ENCODE measurements around the gene JAKMIP1. TPM values are rescaled to one million over a fixed set of nuclear protein-coding genes. Genes with fewer than 3 reads are reported as not detected.

The JAKMIP1 gene
- total RNA-seq, 1 experiment from 2014 or later = not detected

GRCh38 chr4:5992828-5993321 is 207.5 kb downstream of the JAKMIP1 start:
- no peaks in the 10 kb centered on the region for H3K36me3 ChIP-seq (ENCODE audit: low read depth)
- H3K4me1 ChIP-seq (replicated peaks; ENCODE audit: insufficient read depth) = no peaks in the 10 kb centered on the region
- POLR2A ChIA-PET (ENCODE audit: unreplicated experiment) = no interaction called here
- H3K9me3 ChIP-seq (ENCODE audit: insufficient read depth, low read depth) = no peaks in the 10 kb centered on the region
- no peaks in the 10 kb centered on the region for H3K9me2 ChIP-seq (ENCODE audit: insufficient read depth)
- H3K27ac ChIP-seq = no peak overlapping the region
- H3K79me2 ChIP-seq (ENCODE audit: low read depth) = no peaks in the 10 kb centered on the region
- no peak overlapping the region for H3K4me3 ChIP-seq
- no peak for TF ChIP-seq EZH2 (IDR thresholded peaks at IDR 0.05; ENCODE audit: low read depth)
- TF ChIP-seq, protein P1, sequence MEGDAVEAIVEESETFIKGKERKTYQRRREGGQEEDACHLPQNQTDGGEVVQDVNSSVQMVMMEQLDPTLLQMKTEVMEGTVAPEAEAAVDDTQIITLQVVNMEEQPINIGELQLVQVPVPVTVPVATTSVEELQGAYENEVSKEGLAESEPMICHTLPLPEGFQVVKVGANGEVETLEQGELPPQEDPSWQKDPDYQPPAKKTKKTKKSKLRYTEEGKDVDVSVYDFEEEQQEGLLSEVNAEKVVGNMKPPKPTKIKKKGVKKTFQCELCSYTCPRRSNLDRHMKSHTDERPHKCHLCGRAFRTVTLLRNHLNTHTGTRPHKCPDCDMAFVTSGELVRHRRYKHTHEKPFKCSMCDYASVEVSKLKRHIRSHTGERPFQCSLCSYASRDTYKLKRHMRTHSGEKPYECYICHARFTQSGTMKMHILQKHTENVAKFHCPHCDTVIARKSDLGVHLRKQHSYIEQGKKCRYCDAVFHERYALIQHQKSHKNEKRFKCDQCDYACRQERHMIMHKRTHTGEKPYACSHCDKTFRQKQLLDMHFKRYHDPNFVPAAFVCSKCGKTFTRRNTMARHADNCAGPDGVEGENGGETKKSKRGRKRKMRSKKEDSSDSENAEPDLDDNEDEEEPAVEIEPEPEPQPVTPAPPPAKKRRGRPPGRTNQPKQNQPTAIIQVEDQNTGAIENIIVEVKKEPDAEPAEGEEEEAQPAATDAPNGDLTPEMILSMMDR (conservative IDR thresholded peaks at IDR 0.05) = no peak
- H2AFZ ChIP-seq = no peak overlapping the region
- CTCF ChIA-PET = interaction anchor here (0.6 to 0.7 kb wide), 2 partner anchors 35 to 1501 kb away, joined by 4 to 14 read pairs; no protein-coding TSS in a partner anchor
- no peaks in the 10 kb centered on the region for H3F3A ChIP-seq (ENCODE audit: insufficient read depth, low read depth)
- no peak overlapping the region for H3K4me2 ChIP-seq
- peaks cover 48% of the 10 kb centered on the region for H3K27me3 ChIP-seq (ENCODE audit: insufficient read depth, low read depth)
- DNase-seq = no peak
- no peaks in the 10 kb centered on the region for H4K20me1 ChIP-seq (ENCODE audit: insufficient read depth)
- no TSS peak for BruUV-seq (replicated peaks)
- intact Hi-C loops (cut with micrococcal nuclease; ENCODE audit: unreplicated experiment) = no loop called here

DNA sequence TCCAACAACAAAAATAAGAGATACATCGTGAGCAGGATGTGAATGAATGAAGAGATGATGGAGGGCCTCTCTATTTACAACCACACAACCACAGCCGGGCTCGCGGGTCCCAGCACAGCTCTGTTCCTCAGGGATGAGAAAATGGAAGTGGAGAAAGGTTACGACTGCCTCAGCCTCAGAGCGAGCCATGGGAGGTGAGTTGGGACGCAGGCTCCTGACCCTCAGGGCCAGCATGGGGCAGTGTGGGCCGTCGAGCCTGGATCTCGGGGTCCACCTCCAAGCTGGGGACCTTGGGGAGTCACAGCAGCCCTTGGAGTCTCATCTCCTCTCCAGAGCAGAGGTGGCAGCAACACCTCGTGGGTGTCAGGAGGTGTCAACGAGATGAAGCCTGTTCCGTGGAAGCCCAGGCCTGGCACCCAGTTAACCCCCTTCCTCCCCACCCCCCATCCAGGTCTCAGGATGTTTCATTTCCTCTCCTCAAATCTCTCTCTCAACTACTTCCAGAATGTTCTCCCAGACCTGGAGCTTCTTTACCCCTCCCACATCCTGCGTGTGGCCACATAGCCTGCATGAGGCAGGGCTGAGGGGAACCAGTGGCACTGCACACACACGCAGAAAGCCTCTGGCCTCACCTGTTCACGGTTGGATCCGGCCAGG is 208.1 kb downstream of the JAKMIP1 start:
- H3K4me3 ChIP-seq = no peak overlapping the region
- H2AFZ ChIP-seq = no peak overlapping the region
- H3K9me3 ChIP-seq (ENCODE audit: insufficient read depth, low read depth) = no peaks in the 10 kb centered on the region
- H3K79me2 ChIP-seq (ENCODE audit: low read depth) = no peaks in the 10 kb centered on the region
- no peaks in the 10 kb centered on the region for H4K20me1 ChIP-seq (ENCODE audit: insufficient read depth)
- no peaks in the 10 kb centered on the region for H3K9me2 ChIP-seq (ENCODE audit: insufficient read depth)
- H3K27me3 ChIP-seq (ENCODE audit: insufficient read depth, low read depth) = peaks cover 45% of the 10 kb centered on the region
- no peak overlapping the region for H3K27ac ChIP-seq
- no TSS peak for BruUV-seq (replicated peaks)
- no peaks in the 10 kb centered on the region for H3K36me3 ChIP-seq (ENCODE audit: low read depth)
- no peaks in the 10 kb centered on the region for H3K4me1 ChIP-seq (replicated peaks; ENCODE audit: insufficient read depth)
- no peak for TF ChIP-seq EZH2 (IDR thresholded peaks at IDR 0.05; ENCODE audit: low read depth)
- TF ChIP-seq, protein P1 (conservative IDR thresholded peaks at IDR 0.05) = no peak
- CTCF ChIA-PET = interaction anchor here (0.7 kb wide), 1 partner anchor 1501 kb away, joined by 14 read pairs; no protein-coding TSS in a partner anchor
- intact Hi-C loops (cut with micrococcal nuclease; ENCODE audit: unreplicated experiment) = no loop called here
- H3K4me2 ChIP-seq = no peak overlapping the region
- no peak for DNase-seq
- POLR2A ChIA-PET (ENCODE audit: unreplicated experiment) = no interaction called here
- no peaks in the 10 kb centered on the region for H3F3A ChIP-seq (ENCODE audit: insufficient read depth, low read depth)

DNA sequence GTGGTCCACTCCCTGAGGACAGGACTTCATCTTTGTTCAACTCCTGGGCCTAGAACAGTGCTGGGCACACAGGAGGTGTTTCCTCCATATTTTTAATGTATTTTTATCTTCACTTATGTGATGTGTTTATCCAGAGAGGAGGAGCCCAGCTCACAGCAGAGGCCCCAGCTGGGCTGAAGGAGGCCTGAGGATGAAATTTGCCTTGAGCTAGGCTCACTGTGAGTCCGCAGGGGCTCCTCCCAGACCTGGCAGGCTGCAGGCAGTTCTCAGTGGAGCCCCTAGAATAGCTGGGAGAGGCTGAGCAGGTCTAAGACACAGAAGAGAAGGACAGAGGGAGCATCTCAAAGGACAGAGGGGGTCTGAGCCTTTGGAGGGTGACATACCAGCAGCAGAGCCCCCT is 208.9 kb downstream of the JAKMIP1 start:
- peaks cover 45% of the 10 kb centered on the region for H3K27me3 ChIP-seq (ENCODE audit: insufficient read depth, low read depth)
- no peaks in the 10 kb centered on the region for H3K9me2 ChIP-seq (ENCODE audit: insufficient read depth)
- intact Hi-C loops (cut with micrococcal nuclease; ENCODE audit: unreplicated experiment) = no loop called here
- no peak for DNase-seq
- H3K36me3 ChIP-seq (ENCODE audit: low read depth) = no peaks in the 10 kb centered on the region
- H4K20me1 ChIP-seq (ENCODE audit: insufficient read depth) = no peaks in the 10 kb centered on the region
- ChIA-PET CTCF (no interaction called here), POLR2A (ENCODE audit: unreplicated experiment) (no interaction called here)
- no peak overlapping the region for H3K4me2 ChIP-seq
- no peaks in the 10 kb centered on the region for H3K4me1 ChIP-seq (replicated peaks; ENCODE audit: insufficient read depth)
- no TSS peak for BruUV-seq (replicated peaks)
- H3K79me2 ChIP-seq (ENCODE audit: low read depth) = no peaks in the 10 kb centered on the region
- H2AFZ ChIP-seq = no peak overlapping the region
- no peak overlapping the region for H3K27ac ChIP-seq
- no peaks in the 10 kb centered on the region for H3F3A ChIP-seq (ENCODE audit: insufficient read depth, low read depth)
- no peaks in the 10 kb centered on the region for H3K9me3 ChIP-seq (ENCODE audit: insufficient read depth, low read depth)
- no peak overlapping the region for H3K4me3 ChIP-seq
- no peak for TF ChIP-seq EZH2 (IDR thresholded peaks at IDR 0.05; ENCODE audit: low read depth)
- TF ChIP-seq, protein P1 (conservative IDR thresholded peaks at IDR 0.05) = no peak

Measured in PC-9 (cell line).